Common myeloid progenitor, CD34-positive (primary cell): ENCODE data around the gene UGGT2.
A peak's percentile ranks its signal among the peaks of the same experiment; 100 is the strongest.
"Not testable (repeated sequence)": the region's sequence is repeated elsewhere in the genome, so short reads cannot be mapped to it uniquely, and the experiment has no call there.

ENCODE experiments used
- CTCF ChIA-PET: fragments of 350-600 bp; sonication (Branson Sonifier 250); formaldehyde crosslinking; loops from one replicate; lab custom pipeline; 2021; ENCODE audit warnings: antibody characterized with exemption; lab: Charles Lee
- POLR2A ChIA-PET: fragments of 350-600 bp; sonication (Branson Sonifier 250); formaldehyde crosslinking; loops from one replicate; lab custom pipeline; 2021; ENCODE audit warnings: antibody characterized with exemption; lab: Charles Lee
- DNase-seq, 3 donors: peaks; one replicate each; pipeline versions ENCODE4 v3.0.0 to v3.0.0-alpha.2; 2013
- H3K27ac ChIP-seq, 2 experiments: 1 replicate in 1 of 2; 2 replicates in 1 of 2; pipeline ENCODE4 v1.7.0; 2013; ENCODE audit warnings: inconsistent platforms in 2 of 2, low read length in 2 of 2, mild to moderate bottlenecking in 2 of 2, low read depth in 1 of 2, moderate library complexity in 1 of 2; ENCODE audit not compliant: severe bottlenecking in 2 of 2, insufficient read depth in 1 of 2, poor library complexity in 1 of 2
- H3K27me3 ChIP-seq, 5 experiments: replicated peaks in 2 of 5; 1 replicate in 3 of 5; 2 replicates in 2 of 5; pipeline versions ENCODE4 v1.6.1 to v1.7.0; 2013; ENCODE audit warnings: low read length in 4 of 5, mild to moderate bottlenecking in 2 of 5, moderate library complexity in 2 of 5, inconsistent platforms in 1 of 5; ENCODE audit not compliant: insufficient read depth in 5 of 5, control insufficient read depth in 4 of 5
- H3K36me3 ChIP-seq, 4 experiments: 1 replicate in 2 of 4; 2 replicates in 2 of 4; pipeline versions ENCODE4 v1.6.1 to v1.7.0; 2013; ENCODE audit warnings: low read length in 3 of 4, control low read depth in 1 of 4, mild to moderate bottlenecking in 1 of 4; ENCODE audit not compliant: control insufficient read depth in 4 of 4, insufficient read depth in 4 of 4
- H3K4me1 ChIP-seq, 4 experiments: 1 replicate in 3 of 4; 2 replicates in 1 of 4; pipeline versions ENCODE4 v1.6.1 to v1.7.1; 2013; ENCODE audit warnings: low read length in 3 of 4, mild to moderate bottlenecking in 3 of 4, control low read depth in 1 of 4, inconsistent platforms in 1 of 4, moderate library complexity in 1 of 4; ENCODE audit not compliant: control insufficient read depth in 4 of 4, insufficient read depth in 4 of 4; ENCODE audit errors: control extremely low read depth in 1 of 4
- H3K4me3 ChIP-seq, 7 experiments: 1 replicate in 4 of 7; 2 replicates in 3 of 7; pipeline versions ENCODE4 v1.5.1 to v1.7.0; 2013; ENCODE audit warnings: mild to moderate bottlenecking in 7 of 7, low read length in 6 of 7, moderate library complexity in 6 of 7, inconsistent platforms in 2 of 7, low read depth in 2 of 7, control low read depth in 1 of 7; ENCODE audit not compliant: insufficient read depth in 4 of 7, control insufficient read depth in 1 of 7; ENCODE audit errors: extremely low read depth in 1 of 7
- H3K9me3 ChIP-seq, 5 experiments: 1 replicate in 4 of 5; 2 replicates in 1 of 5; pipeline versions ENCODE4 v1.6.1 to v1.7.1; 2013; ENCODE audit warnings: low read length in 4 of 5, mild to moderate bottlenecking in 2 of 5, inconsistent platforms in 1 of 5, low read depth in 1 of 5, moderate library complexity in 1 of 5; ENCODE audit not compliant: control insufficient read depth in 4 of 5, insufficient read depth in 2 of 5; ENCODE audit errors: control extremely low read depth in 1 of 5
- WGBS: methylation state at CpG from one replicate; pipeline ENCODE4 v1.1.5; 2013; ENCODE audit not compliant: insufficient coverage; 5-methylcytosine and 5-hydroxymethylcytosine counted together

Gene UGGT2

GRCh38 chr13:95928367-95928906, 124.8 kb downstream of the UGGT2 start:
- H3K27me3 ChIP-seq, H3K36me3 ChIP-seq, POLR2A ChIA-PET, CTCF ChIA-PET, H3K4me1 ChIP-seq, H3K27ac ChIP-seq, H3K4me3 ChIP-seq, DNase-seq: not testable (repeated sequence)
- 89% methylated on average over 30 of the region's 36 CpGs for WGBS
- peaks cover 0 to 18% (median 8%) of the 10 kb centered on the region in 5 experiments for H3K9me3 ChIP-seq

- Histone ChIP-seq H3K9me3 (peaks cover 0 to 15% (median 8%) of the 10 kb centered on the region in 5 experiments), H3K27me3 (no peaks in the 10 kb centered on the region), H3K4me3 (no peak overlapping the region), H3K4me1 (no peaks in the 10 kb centered on the region), H3K36me3 (no peaks in the 10 kb centered on the region), H3K27ac (no peak overlapping the region)
- WGBS: no CpG with 5 or more reads among the region's 3 CpGs
- DNase-seq: no peak
- ChIA-PET POLR2A (no interaction called here), CTCF (no interaction called here)
Observed at GRCh38 chr13:95926231-95926630, 127.0 kb downstream of the UGGT2 start.

- Histone ChIP-seq H3K36me3 (no peaks in the 10 kb centered on the region), H3K4me1 (no peaks in the 10 kb centered on the region), H3K27ac (no peak overlapping the region), H3K9me3 (peaks cover 0 to 4% (median 0%) of the 10 kb centered on the region in 5 experiments), H3K27me3 (no peaks in the 10 kb centered on the region), H3K4me3 (no peak overlapping the region)
- WGBS: 50% methylated on average over 1 of the region's 5 CpGs
- DNase-seq: peak in 2 of 3 donors; percentile 2 to 6
- CTCF ChIA-PET: no interaction called here
- POLR2A ChIA-PET: no interaction called here
Observed at GRCh38 chr13:95924389-95924994, 128.7 kb downstream of the UGGT2 start.

GRCh38 chr13:95921485-95921884, 131.7 kb downstream of the UGGT2 start:
- WGBS: 67% methylated on average over 1 of the region's 2 CpGs
- no peak overlapping the region for H3K27ac ChIP-seq
- no peak overlapping the region for H3K4me3 ChIP-seq
- POLR2A ChIA-PET: no interaction called here
- H3K27me3 ChIP-seq: no peaks in the 10 kb centered on the region
- H3K36me3 ChIP-seq: no peaks in the 10 kb centered on the region
- DNase-seq: no peak
- H3K9me3 ChIP-seq: no peaks in the 10 kb centered on the region
- no peaks in the 10 kb centered on the region for H3K4me1 ChIP-seq
- CTCF ChIA-PET: no interaction called here

- CTCF ChIA-PET: no interaction called here
- POLR2A ChIA-PET: no interaction called here
- H3K27me3 ChIP-seq: no peaks in the 10 kb centered on the region
- H3K4me1 ChIP-seq: no peaks in the 10 kb centered on the region
- no peaks in the 10 kb centered on the region for H3K36me3 ChIP-seq
- H3K9me3 ChIP-seq: no peaks in the 10 kb centered on the region
- WGBS: no CpG with 5 or more reads among the region's 4 CpGs
- DNase-seq: no peak
- no peak overlapping the region for H3K4me3 ChIP-seq
- H3K27ac ChIP-seq: no peak overlapping the region
Observed at GRCh38 chr13:95920485-95920884, 132.7 kb downstream of the UGGT2 start.

GRCh38 chr13:95918860-95919259, 134.3 kb downstream of the UGGT2 start:
- ChIA-PET CTCF (no interaction called here), POLR2A (no interaction called here)
- no peak for DNase-seq
- Histone ChIP-seq H3K9me3 (no peaks in the 10 kb centered on the region), H3K27ac (no peak overlapping the region), H3K4me1 (no peaks in the 10 kb centered on the region), H3K36me3 (no peaks in the 10 kb centered on the region), H3K4me3 (no peak overlapping the region), H3K27me3 (no peaks in the 10 kb centered on the region)
- WGBS: 89% methylated on average over 2 of the region's 2 CpGs

GRCh38 chr13:95914991-95915501, 138.2 kb downstream of the UGGT2 start:
- Histone ChIP-seq H3K36me3 (no peaks in the 10 kb centered on the region), H3K27me3 (no peaks in the 10 kb centered on the region), H3K27ac (no peak overlapping the region), H3K4me1 (no peaks in the 10 kb centered on the region), H3K4me3 (no peak overlapping the region), H3K9me3 (peaks cover 0 to 1% (median 0%) of the 10 kb centered on the region in 5 experiments)
- no peak for DNase-seq
- ChIA-PET POLR2A (no interaction called here), CTCF (no interaction called here)
- 100% methylated on average over 1 of the region's 2 CpGs for WGBS
